ENCODE data around the gene FBXO41. TPM values are rescaled to one million over a fixed set of nuclear protein-coding genes. Genes with fewer than 3 reads are reported as not detected.

FBXO41 gene
- total and polyA plus RNA-seq, 10 of the 15 experiments (the other 5 are each of a cell fraction or from before 2014, with no cell fraction given), result 1.9 to 38.9 (median 11.3) TPM

- no peak for TF ChIP-seq ZNF384 (IDR thresholded peaks at IDR 0.05; ENCODE audit: borderline replicate concordance, low read depth, low read length)
- TF ChIP-seq PML (IDR thresholded peaks at IDR 0.05; ENCODE audit: low read length), result no peak
- TF ChIP-seq POLR2AphosphoS5 (IDR thresholded peaks at IDR 0.05; ENCODE audit: low read length), result no peak
- TF ChIP-seq SMAD5 (IDR thresholded peaks at IDR 0.05; ENCODE audit: low read depth), result no peak
- no peak for TF ChIP-seq NFIC (IDR thresholded peaks at IDR 0.05; ENCODE audit: low read depth, low read length)
- TF ChIP-seq, protein P1, sequence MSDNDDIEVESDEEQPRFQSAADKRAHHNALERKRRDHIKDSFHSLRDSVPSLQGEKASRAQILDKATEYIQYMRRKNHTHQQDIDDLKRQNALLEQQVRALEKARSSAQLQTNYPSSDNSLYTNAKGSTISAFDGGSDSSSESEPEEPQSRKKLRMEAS (IDR thresholded peaks at IDR 0.05; ENCODE audit: low read depth, low read length), result no peak
- TF ChIP-seq EP300 (IDR thresholded peaks at IDR 0.05; ENCODE audit: borderline replicate concordance in 1 of 2, control insufficient read depth in 1 of 2, low read depth in 2 of 2, low read length in 2 of 2), result no peak
- no peak for TF ChIP-seq JUNB (IDR thresholded peaks at IDR 0.05)
- no peak for TF ChIP-seq SUPT20H (IDR thresholded peaks at IDR 0.05; ENCODE audit: borderline replicate concordance, control insufficient read depth, low read depth, low read length)
- no peak for TF ChIP-seq HSF1 (IDR thresholded peaks at IDR 0.05; ENCODE audit: low read depth, low read length)
Observed at GRCh38 chr2:73238976-73239375, 45.3 kb downstream of the FBXO41 start (continued).

DNA sequence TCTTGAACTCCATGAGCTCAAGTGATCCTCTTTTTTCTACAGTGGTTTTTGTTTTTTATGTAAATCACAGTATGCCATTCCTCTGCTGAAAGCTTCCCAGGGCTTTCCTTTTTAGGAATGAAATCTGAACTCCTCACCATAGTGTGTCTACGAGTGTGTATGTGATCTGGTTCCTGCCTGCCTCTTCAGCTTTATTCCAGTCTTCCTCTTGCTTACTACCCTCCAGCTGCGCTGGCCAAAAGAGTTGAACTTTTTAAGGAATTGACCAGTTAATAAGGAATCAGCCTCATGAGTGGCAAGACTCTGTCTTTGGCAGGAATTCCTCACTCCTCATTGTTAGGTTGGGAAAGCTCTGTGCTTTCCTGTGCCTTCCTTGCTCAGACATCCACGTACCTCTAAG lies 46.1 kb downstream of the FBXO41 start:
- H3K27me3 ChIP-seq (replicated peaks in 1 of 2; ENCODE audit: control insufficient read depth in 2 of 2, insufficient read depth in 2 of 2, low read length in 1 of 2), result no peaks in the 10 kb centered on the region
- TF ChIP-seq IKZF1 (conservative IDR thresholded peaks at IDR 0.05) (no peak), MYC (IDR thresholded peaks at IDR 0.05; ENCODE audit: insufficient read depth, insufficient read length, insufficient replicate concordance, low read length, severe bottlenecking) (no peak), MXI1 (IDR thresholded peaks at IDR 0.05; ENCODE audit: low read depth, low read length) (no peak), FOXK2 (IDR thresholded peaks at IDR 0.05) (no peak), MTA2 (IDR thresholded peaks at IDR 0.05; ENCODE audit: low read depth) (no peak)
- TF ChIP-seq, protein P2, sequence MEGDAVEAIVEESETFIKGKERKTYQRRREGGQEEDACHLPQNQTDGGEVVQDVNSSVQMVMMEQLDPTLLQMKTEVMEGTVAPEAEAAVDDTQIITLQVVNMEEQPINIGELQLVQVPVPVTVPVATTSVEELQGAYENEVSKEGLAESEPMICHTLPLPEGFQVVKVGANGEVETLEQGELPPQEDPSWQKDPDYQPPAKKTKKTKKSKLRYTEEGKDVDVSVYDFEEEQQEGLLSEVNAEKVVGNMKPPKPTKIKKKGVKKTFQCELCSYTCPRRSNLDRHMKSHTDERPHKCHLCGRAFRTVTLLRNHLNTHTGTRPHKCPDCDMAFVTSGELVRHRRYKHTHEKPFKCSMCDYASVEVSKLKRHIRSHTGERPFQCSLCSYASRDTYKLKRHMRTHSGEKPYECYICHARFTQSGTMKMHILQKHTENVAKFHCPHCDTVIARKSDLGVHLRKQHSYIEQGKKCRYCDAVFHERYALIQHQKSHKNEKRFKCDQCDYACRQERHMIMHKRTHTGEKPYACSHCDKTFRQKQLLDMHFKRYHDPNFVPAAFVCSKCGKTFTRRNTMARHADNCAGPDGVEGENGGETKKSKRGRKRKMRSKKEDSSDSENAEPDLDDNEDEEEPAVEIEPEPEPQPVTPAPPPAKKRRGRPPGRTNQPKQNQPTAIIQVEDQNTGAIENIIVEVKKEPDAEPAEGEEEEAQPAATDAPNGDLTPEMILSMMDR (IDR thresholded peaks at IDR 0.05 in 2 of 3, conservative IDR thresholded peaks at IDR 0.05 in 1 of 3; ENCODE audit: control insufficient read depth in 2 of 3, extremely low read depth in 1 of 3, insufficient read depth in 1 of 3, low read depth in 3 of 3, low read length in 3 of 3), result no peak

More for the DNA sequence above, 46.1 kb downstream of the FBXO41 start:
- intact Hi-C loops (cut with micrococcal nuclease; ENCODE audit: unreplicated experiment), result no loop called here
- Histone ChIP-seq H3K9me3 (replicated peaks; ENCODE audit: control insufficient read depth, insufficient read depth, low read length) (no peaks in the 10 kb centered on the region), H4K20me1 (ENCODE audit: control insufficient read depth, insufficient read depth) (0 out of 2 replicates have a peak, but pooled peaks cover 4% of the 10 kb centered on the region), H2AFZ (ENCODE audit: control insufficient read depth, low read depth, low read length) (no peak overlapping the region), H3K79me2 (ENCODE audit: control insufficient read depth, insufficient read depth, low read length) (peaks cover 70% of the 10 kb centered on the region), H3K4me2 (ENCODE audit: control insufficient read depth, insufficient read depth) (no peak overlapping the region), H3K9ac (ENCODE audit: control insufficient read depth, insufficient read depth, low read length) (no peak overlapping the region), H3K4me1 (ENCODE audit: control insufficient read depth, insufficient read depth, low read length) (no peaks in the 10 kb centered on the region), H3K4me3 (no peak overlapping the region), H3K27ac (ENCODE audit: control insufficient read depth, insufficient read depth) (no peak overlapping the region), H3K36me3 (ENCODE audit: control insufficient read depth in 2 of 2, insufficient read depth in 2 of 2, low read length in 1 of 2) (peaks cover 3 to 22% of the 10 kb centered on the region in 2 experiments; a peak in 3 of 4 replicates)
- SMC1A ChIA-PET (ENCODE audit: uncharacterized antibody, unreplicated experiment), result interaction anchor here (0.8 to 5.2 kb wide), 5 partner anchors 9 to 122 kb away, joined by 3 to 39 read pairs (median 3); no protein-coding TSS in a partner anchor
- no peak for FAIRE-seq
- in situ Hi-C loops (cut with MboI), result no loop called here
- POLR2A ChIA-PET, result interaction anchor here (0.6 to 1.2 kb wide), 3 partner anchors 25 to 898 kb away, joined by 4 to 6 read pairs (median 6); partner anchors contain the start of gene SMYD5
- RAD21 ChIA-PET (ENCODE audit: unreplicated experiment), result interaction anchor here (0.8 kb wide), 1 partner anchor 25 kb away, joined by 4 read pairs; no protein-coding TSS in a partner anchor
- no peak for ATAC-seq
- BruUV-seq (replicated peaks), result no TSS peak
- DNase-seq (ENCODE audit: low read depth, low spot score), result no peak
- 44% methylated on average over 3 of the region's 3 CpGs for WGBS (ENCODE audit: insufficient coverage, insufficient replicate concordance, low lambda C conversion rate, missing lambda C conversion rate)
- CTCF ChIA-PET, result interaction anchor here (0.9 to 9.8 kb wide), 4 partner anchors 12 to 121 kb away, joined by 3 to 99 read pairs (median 12); partner anchors contain the start of gene EGR4

Data from GM12878 (cell line).